NCI-H526 (cell line): Measurements from ENCODE around the gene CERS2.
"Not testable (repeated sequence)": the region's sequence is repeated elsewhere in the genome, so short reads cannot be mapped to it uniquely, and the experiment has no call there.

Experiments used
- DNase-seq, 2 experiments: peaks; one replicate each; lab custom pipeline; 2025; lab: John Stamatoyannopoulos, UW

Gene CERS2

GRCh38 chr1:150969626-150970025 is 5.0 kb downstream of the CERS2 start:
- no peak for DNase-seq

- no peak for DNase-seq
Measured at GRCh38 chr1:150968491-150968890, 6.1 kb downstream of the CERS2 start.

DNA sequence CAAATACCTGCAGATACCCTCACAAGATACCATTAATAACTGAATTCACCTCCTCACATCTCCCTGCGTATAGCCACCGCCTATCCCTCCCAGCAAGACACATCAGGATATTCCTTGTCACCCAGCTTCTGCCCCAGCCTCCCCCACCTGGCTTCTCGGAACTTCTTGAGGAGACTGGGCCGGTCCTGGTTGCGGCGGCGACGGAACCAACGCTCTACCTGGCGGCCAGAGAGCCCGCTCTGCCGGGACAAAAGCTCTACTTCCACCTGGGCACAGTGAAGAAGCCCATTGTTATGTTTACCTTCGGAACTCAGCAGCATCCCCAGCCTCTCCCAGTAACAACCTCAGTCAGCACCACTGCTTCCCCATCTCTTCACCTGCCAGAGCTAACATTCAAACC is 6.7 kb downstream of the CERS2 start:
- no peak for DNase-seq

GRCh38 chr1:150966011-150966410 is 8.6 kb downstream of the CERS2 start:
- no peak for DNase-seq

- no peak for DNase-seq
Measured at GRCh38 chr1:150965605-150966004, 9.0 kb downstream of the CERS2 start.

DNA sequence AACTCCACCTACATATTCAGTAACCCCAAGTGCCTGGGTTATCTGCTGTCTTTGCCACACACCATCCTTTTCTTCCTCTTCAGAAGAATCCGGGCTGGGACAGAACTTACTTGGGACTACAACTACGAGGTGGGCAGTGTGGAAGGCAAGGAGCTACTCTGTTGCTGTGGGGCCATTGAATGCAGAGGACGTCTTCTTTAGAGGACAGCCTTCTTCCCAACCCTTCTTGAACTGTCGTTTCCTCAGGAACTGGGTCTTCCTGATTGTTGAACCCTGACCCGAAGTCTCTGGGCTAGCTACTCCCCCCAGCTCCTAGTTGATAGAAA is 10.5 kb downstream of the CERS2 start:
- no peak for DNase-seq

DNA sequence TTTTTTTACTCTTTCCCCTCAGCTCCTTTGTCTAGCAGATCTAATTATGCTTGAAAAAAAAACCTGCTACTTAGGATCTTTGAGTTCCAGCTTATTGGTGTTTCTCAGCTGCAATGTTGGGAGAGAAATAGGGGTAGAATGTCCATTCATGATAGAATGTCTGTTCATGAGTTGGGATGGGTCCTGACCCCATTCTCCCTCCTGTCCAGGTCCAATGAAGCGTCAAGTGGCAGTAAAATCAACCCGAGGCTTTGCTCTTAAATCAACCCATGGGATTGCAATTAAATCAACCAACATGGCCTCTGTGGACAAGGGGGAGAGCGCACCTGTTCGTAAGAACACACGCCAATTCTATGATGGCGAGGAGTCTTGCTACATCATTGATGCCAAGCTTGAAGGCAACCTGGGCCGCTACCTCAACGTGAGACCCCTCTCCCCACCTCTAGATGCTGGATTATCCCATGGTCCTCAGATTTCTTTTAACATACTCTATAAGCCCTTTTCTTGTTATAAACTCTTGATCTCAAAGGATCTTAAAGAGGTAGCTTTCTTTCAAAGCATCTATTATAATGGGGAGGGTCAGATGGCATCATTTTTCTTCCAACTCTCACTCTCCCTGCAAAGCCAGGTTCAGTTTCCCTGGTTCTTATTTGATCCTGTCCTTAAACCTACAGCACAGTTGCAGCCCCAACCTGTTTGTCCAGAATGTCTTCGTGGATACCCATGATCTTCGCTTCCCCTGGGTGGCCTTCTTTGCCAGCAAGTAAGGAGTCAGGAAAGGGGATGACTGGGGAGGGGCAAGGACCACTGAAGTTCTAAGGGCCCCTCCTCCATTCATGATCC is 11.1 kb downstream of the CERS2 start:
- no peak for DNase-seq

DNA sequence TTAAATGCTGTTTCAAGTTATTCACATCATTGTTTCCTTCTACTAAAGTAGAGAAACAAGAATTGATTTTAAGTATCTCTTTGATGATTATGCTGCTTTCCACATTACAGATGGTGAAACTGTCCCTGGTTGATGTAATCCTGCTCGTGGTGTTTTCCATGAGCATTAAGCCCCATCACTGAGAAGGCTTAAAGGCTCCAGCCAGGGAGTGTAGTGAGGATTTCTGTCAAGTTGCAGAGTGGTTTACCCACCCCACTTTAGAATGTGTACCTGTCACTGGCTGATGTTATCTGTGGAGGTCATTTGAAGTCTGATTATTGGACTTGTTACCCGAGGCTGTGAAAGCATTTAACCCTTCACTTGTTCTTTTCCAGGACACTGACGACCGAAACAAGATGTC is 12.9 kb downstream of the CERS2 start:
- DNase-seq, result no peak

GRCh38 chr1:150960646-150961045 is 14.0 kb downstream of the CERS2 start:
- DNase-seq, result no peak

DNA sequence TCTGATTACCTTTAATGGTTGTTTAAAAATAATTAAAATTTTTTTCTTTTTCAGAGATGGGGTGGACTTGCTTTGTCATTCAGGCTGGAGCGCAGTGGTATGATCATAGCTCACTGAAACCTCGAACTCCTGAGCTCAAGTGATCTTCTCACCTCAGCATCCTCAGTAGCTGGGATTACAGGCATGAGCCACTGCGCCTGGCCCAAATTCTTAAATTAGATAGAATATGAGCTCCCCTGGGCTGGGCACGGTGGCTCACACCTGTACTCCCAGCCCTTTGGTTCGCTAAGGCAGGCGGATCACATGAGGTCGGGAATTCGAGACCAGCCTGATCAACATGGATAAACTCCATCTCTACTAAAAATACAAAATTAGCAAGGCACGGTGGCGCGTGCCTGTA is 17.0 kb downstream of the CERS2 start:
- no peak for DNase-seq

DNA sequence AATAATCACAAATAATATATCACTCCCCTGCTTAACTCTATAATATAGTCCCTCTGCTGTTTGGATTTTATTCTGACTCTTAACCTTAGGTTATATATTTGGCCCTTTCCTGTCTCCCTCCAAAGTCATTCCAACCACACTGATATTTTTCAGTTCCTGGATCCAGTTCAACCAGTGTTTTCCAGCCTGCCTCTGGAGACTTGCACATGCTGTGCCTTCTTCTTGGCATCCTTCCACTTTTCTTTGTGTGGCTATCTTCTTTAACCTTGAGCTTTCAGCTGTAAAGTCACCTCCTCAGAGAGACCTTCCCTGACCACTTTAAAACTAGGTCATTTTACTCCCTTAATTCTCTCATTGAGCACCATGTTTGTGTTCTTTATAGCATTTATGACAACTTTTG is 19.4 kb downstream of the CERS2 start:
- DNase-seq, result no peak

GRCh38 chr1:150954708-150955107 is 19.9 kb downstream of the CERS2 start:
- no peak for DNase-seq

DNA sequence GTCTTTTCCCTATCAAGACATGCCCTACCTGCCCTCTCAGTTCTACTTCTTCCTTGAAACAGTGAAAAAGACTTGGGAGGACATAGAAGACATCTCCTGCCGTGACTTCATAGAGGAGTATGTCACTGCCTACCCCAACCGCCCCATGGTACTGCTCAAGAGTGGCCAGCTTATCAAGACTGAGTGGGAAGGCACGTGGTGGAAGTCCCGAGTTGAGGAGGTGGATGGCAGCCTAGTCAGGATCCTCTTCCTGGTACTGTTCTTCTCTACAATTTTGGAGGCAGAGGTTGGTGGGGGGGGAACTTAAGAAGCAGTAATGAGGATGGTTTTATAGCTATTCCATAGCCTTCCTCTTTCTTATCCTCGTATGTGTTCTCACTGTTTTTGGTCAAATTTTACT is 29.8 kb downstream of the CERS2 start:
- no peak for DNase-seq

DNA sequence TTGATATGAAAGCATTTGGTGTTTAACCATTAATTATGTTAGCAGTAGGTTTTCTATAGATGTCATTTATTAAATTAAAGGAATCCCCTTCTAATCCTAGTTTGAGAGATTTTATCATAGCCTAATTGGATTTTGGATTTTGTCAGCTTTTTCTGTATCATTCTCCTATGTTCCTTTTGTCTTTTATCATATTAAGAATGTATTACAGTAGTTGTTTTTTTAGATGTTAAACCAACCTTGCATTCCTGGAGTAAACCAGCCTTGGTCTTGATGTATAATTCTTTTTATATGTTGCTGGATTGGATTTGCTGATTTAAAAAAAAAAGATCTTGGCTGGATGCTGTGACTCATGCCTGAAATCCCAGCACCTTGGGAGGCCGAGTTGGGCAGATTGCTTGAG is 42.9 kb downstream of the CERS2 start:
- DNase-seq, result no peak

DNA sequence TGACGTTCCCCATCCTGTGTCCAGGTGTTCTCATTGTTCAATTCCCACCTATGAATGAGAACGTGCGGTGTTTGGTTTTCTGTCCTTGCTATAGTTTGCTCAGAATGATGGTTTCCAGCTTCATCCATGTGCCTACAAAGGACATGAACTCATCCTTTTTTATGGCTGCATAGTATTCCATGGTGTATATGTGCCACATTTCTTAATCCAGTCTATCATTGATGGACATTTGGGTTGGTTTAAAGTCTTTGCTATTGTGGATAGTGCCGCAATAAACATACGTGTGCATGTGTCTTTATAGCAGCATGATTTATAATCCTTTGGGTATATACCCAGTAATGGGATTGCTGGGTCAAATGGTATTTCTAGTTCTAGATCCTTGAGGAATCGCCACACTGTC is 45.9 kb downstream of the CERS2 start:
- DNase-seq, result not testable (repeated sequence)

DNA sequence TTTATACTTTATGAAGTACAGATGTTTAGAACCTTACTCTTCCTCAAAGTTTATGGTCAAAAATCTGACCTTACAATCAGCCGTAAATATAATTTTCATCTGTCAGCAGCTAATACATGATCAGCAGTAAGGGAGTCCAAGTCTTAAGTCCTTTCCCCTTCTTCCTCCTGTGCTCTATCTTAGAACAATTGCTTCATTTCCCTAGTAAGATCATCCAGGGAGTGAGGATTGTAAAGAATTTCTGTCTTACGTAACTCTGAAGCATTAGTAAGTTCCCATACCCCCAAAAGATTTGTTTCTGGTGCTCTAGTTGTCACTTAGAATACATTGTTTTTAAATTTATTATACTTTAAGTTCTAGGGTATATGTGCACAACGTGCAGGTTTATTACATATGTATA is 46.3 kb downstream of the CERS2 start:
- no peak for DNase-seq

DNA sequence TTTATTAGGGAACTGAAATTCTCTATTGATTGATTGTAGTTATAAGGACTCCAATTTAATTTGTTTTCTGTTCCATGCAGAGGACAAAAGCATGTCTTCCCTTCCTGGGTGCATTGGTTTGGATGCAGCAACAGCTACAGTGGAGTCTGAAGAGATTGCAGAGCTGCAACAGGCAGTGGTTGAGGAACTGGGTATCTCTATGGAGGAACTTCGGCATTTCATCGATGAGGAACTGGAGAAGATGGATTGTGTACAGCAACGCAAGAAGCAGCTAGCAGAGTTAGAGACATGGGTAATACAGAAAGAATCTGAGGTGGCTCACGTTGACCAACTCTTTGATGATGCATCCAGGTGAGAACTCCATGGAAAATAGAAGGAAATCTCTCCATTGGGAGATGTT is 47.0 kb downstream of the CERS2 start:
- DNase-seq, result no peak

DNA sequence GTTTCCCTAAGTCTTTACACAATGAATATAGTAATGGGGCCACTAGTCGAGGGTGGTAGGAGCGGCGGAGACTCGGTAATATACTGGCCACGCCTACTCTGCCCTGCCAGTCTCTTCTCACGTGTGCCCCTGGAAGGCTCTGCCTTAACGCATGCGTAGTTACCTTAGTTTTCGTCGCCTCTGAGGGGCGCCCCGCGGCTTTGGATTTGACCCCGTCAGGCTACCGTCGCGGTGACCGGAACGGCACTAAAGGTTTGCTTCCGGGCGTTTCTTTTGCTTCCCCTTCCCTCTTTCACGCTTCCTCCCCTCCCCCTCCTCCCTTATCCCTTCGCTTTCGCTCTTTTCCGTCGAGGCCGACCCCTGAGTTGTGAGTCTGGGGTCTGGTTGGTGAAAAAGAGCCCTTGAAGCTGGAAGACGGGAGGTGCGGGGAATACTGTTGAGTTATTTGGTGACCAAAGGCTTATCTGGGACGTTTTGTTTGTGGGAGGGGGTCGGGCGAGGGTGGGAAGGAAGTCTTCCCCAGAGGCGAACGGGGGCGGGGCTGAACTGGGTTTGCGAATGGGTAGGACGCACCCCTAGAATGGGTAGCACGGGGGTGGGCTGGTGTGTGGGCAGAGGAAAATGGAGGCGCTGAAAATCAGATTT is 48.4 kb downstream of the CERS2 start, which contains the start of gene SETDB1:
SETDB1 (plus strand) TSS at position 267 of the 645 bp plus-strand sequence. CDS start 1,352 bp downstream, outside the sequence.
- peak; percentile 100 for DNase-seq

DNA sequence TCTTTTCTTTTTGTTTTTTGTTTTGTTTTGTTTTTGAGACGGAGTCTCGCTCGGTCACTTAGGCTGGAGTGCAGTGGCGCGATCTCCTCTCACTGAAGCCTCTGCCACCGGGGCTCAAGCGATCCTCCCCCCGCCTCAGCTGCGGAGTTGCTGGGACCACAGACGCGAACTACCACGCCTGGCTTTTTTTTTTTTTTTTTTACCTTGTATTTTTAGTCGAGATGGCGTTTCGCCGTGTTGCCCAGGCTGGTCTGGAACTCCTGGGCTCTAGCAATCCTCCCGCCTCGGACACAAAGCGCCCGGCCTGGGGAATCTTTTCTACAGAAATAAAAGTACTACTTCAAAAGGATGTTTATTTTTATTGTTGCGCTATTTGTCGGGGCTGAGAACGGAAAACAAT is 49.6 kb downstream of the CERS2 start:
- DNase-seq, result peak; percentile 75

GRCh38 chr1:150922519-150922975 is 52.1 kb downstream of the CERS2 start:
- DNase-seq, result peak; percentile 83 to 95

DNA sequence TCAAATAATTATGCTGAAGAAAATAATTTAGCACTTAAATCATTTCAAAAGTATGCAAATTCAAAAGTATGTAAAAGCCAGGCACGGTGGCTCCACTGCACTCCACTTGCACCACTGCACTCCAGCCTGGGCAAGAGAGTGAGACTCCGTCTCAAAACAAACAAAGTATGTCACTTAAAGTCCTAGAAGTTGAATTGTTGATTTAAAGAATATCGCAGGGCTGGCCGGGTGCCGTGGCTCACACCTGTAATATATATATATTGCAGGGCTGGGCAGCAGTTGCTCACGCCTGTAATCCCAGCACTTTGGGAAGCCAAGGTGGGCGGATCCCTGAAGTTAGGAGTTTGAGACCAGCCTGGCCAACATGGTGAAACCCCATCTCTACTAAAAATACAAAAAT is 57.2 kb downstream of the CERS2 start:
- no peak for DNase-seq
